Activated naive CD8-positive, alpha-beta T cell treated with anti-CD3 and anti-CD28 coated beads, Interleukin-2, amount 50 U/mL, for 24 hours (primary cell): ENCODE data around the gene MTFP1.
"Not testable (repeated sequence)": the region's sequence is repeated elsewhere in the genome, so short reads cannot be mapped to it uniquely, and the experiment has no call there.

Experiments used
- ATAC-seq: fragments of 150-1000 bp; cut with Tn5 transposase; one replicate; pipeline ENCODE4 v1.10.0; 2021
- DNase-seq: peaks from one replicate; pipeline ENCODE4 v3.0.0; 2021
- H3K27ac Mint-ChIP-seq: one replicate; pipeline ENCODE4 v1.8.0; 2021; ENCODE audit warnings: mild to moderate bottlenecking, mixed read lengths
- H3K27me3 Mint-ChIP-seq: one replicate; pipeline ENCODE4 v1.8.0; 2021; ENCODE audit warnings: mixed read lengths
- H3K36me3 Mint-ChIP-seq: one replicate; pipeline ENCODE4 v1.8.0; 2021; ENCODE audit warnings: low read depth, mixed read lengths
- H3K4me1 Mint-ChIP-seq: one replicate; pipeline ENCODE4 v1.8.0; 2021; ENCODE audit warnings: mixed read lengths
- H3K4me3 Mint-ChIP-seq: one replicate; pipeline ENCODE4 v1.8.0; 2021; ENCODE audit warnings: mild to moderate bottlenecking, moderate library complexity, mixed read lengths
- H3K9me3 Mint-ChIP-seq: one replicate; pipeline ENCODE4 v1.8.0; 2021; ENCODE audit warnings: mixed read lengths

MTFP1 gene

GRCh38 chr22:30445438-30446145 lies 20.0 kb downstream of the MTFP1 start:
- Mint-ChIP-seq H3K36me3 (peaks cover 2% of the 10 kb centered on the region), H3K27ac (no peak overlapping the region), H3K4me1 (peaks cover 24% of the 10 kb centered on the region), H3K27me3 (peaks cover 44% of the 10 kb centered on the region), H3K9me3 (no peaks in the 10 kb centered on the region), H3K4me3 (no peak overlapping the region)
- no peak for DNase-seq
- no peak for ATAC-seq

- DNase-seq (no peak), ATAC-seq (no peak)
- Mint-ChIP-seq H3K9me3 (no peaks in the 10 kb centered on the region), H3K27ac (no peak overlapping the region), H3K4me3 (no peak overlapping the region), H3K27me3 (peaks cover 34% of the 10 kb centered on the region), H3K4me1 (peaks cover 9% of the 10 kb centered on the region), H3K36me3 (no peaks in the 10 kb centered on the region)
Observed at GRCh38 chr22:30447656-30448055, 22.1 kb downstream of the MTFP1 start.

- H3K9me3 Mint-ChIP-seq, H3K4me3 Mint-ChIP-seq, H3K36me3 Mint-ChIP-seq, H3K4me1 Mint-ChIP-seq, H3K27ac Mint-ChIP-seq, ATAC-seq, DNase-seq: not testable (repeated sequence)
- H3K27me3 Mint-ChIP-seq: peaks cover 21% of the 10 kb centered on the region
Observed at GRCh38 chr22:30451488-30451887, 25.9 kb downstream of the MTFP1 start.

GRCh38 chr22:30452861-30453260 lies 27.3 kb downstream of the MTFP1 start:
- no peaks in the 10 kb centered on the region for H3K9me3 Mint-ChIP-seq
- no peak overlapping the region for H3K4me3 Mint-ChIP-seq
- no peaks in the 10 kb centered on the region for H3K36me3 Mint-ChIP-seq
- DNase-seq (no peak), ATAC-seq (no peak)
- no peak overlapping the region for H3K27ac Mint-ChIP-seq
- H3K4me1 Mint-ChIP-seq: no peaks in the 10 kb centered on the region
- peaks cover 19% of the 10 kb centered on the region for H3K27me3 Mint-ChIP-seq

GRCh38 chr22:30453731-30454510 lies 28.4 kb downstream of the MTFP1 start:
- Mint-ChIP-seq H3K4me3 (no peak overlapping the region), H3K9me3 (no peaks in the 10 kb centered on the region), H3K27me3 (peaks cover 18% of the 10 kb centered on the region), H3K4me1 (no peaks in the 10 kb centered on the region), H3K36me3 (no peaks in the 10 kb centered on the region), H3K27ac (no peak overlapping the region)
- peak; percentile 47 for ATAC-seq
- DNase-seq: no peak

- ATAC-seq (no peak), DNase-seq (no peak)
- no peak overlapping the region for H3K27ac Mint-ChIP-seq
- H3K27me3 Mint-ChIP-seq: peaks cover 23% of the 10 kb centered on the region
- H3K36me3 Mint-ChIP-seq: no peaks in the 10 kb centered on the region
- H3K4me3 Mint-ChIP-seq: no peak overlapping the region
- no peaks in the 10 kb centered on the region for H3K9me3 Mint-ChIP-seq
- H3K4me1 Mint-ChIP-seq: no peaks in the 10 kb centered on the region
Observed at GRCh38 chr22:30455075-30455840, 29.7 kb downstream of the MTFP1 start.

GRCh38 chr22:30457981-30458380 lies 32.4 kb downstream of the MTFP1 start:
- Mint-ChIP-seq H3K27ac (no peak overlapping the region), H3K36me3 (no peaks in the 10 kb centered on the region), H3K4me1 (no peaks in the 10 kb centered on the region), H3K4me3 (no peak overlapping the region), H3K27me3 (peaks cover 20% of the 10 kb centered on the region), H3K9me3 (no peaks in the 10 kb centered on the region)
- no peak for DNase-seq
- no peak for ATAC-seq

GRCh38 chr22:30459181-30460052 lies 33.8 kb downstream of the MTFP1 start:
- DNase-seq (no peak), ATAC-seq (no peak)
- peaks cover 15% of the 10 kb centered on the region for H3K27me3 Mint-ChIP-seq
- no peak overlapping the region for H3K4me3 Mint-ChIP-seq
- H3K4me1 Mint-ChIP-seq: no peaks in the 10 kb centered on the region
- no peak overlapping the region for H3K27ac Mint-ChIP-seq
- H3K9me3 Mint-ChIP-seq: no peaks in the 10 kb centered on the region
- H3K36me3 Mint-ChIP-seq: no peaks in the 10 kb centered on the region

GRCh38 chr22:30460147-30460546 lies 34.6 kb downstream of the MTFP1 start:
- Mint-ChIP-seq H3K4me1 (no peaks in the 10 kb centered on the region), H3K9me3 (no peaks in the 10 kb centered on the region), H3K27me3 (peaks cover 18% of the 10 kb centered on the region), H3K36me3 (no peaks in the 10 kb centered on the region), H3K27ac (no peak overlapping the region), H3K4me3 (no peak overlapping the region)
- DNase-seq: no peak
- ATAC-seq: no peak

- H3K4me3 Mint-ChIP-seq, H3K4me1 Mint-ChIP-seq, DNase-seq, ATAC-seq, H3K27ac Mint-ChIP-seq, H3K9me3 Mint-ChIP-seq, H3K36me3 Mint-ChIP-seq: not testable (repeated sequence)
- H3K27me3 Mint-ChIP-seq: peaks cover 21% of the 10 kb centered on the region
Observed at GRCh38 chr22:30460555-30460954, 35.0 kb downstream of the MTFP1 start.

- no peaks in the 10 kb centered on the region for H3K4me1 Mint-ChIP-seq
- no peaks in the 10 kb centered on the region for H3K9me3 Mint-ChIP-seq
- H3K27ac Mint-ChIP-seq: no peak overlapping the region
- no peak overlapping the region for H3K4me3 Mint-ChIP-seq
- no peak for ATAC-seq
- DNase-seq: no peak
- no peaks in the 10 kb centered on the region for H3K36me3 Mint-ChIP-seq
- H3K27me3 Mint-ChIP-seq: peaks cover 30% of the 10 kb centered on the region
Observed at GRCh38 chr22:30469165-30469564, 43.6 kb downstream of the MTFP1 start.

- Mint-ChIP-seq H3K27ac (no peak overlapping the region), H3K36me3 (no peaks in the 10 kb centered on the region), H3K4me3 (no peak overlapping the region), H3K4me1 (no peaks in the 10 kb centered on the region), H3K9me3 (no peaks in the 10 kb centered on the region), H3K27me3 (peaks cover 23% of the 10 kb centered on the region)
- DNase-seq (no peak), ATAC-seq (no peak)
Observed at GRCh38 chr22:30470655-30471054, 45.1 kb downstream of the MTFP1 start.

- Mint-ChIP-seq H3K4me3 (no peak within 1 kb of the TSS), H3K36me3 (no peaks in the 10 kb centered on the region), H3K27me3 (peaks cover 18% of the 10 kb centered on the region), H3K27ac (no peak within 1 kb of the TSS), H3K9me3 (no peaks in the 10 kb centered on the region), H3K4me1 (no peaks in the 10 kb centered on the region)
- ATAC-seq (no peak), DNase-seq (no peak)
Observed at GRCh38 chr22:30471616-30472318, 46.2 kb downstream of the MTFP1 start, which contains the start of gene SEC14L3. Gene SEC14L3, minus strand, starts transcription at chr22:30472017. Its CDS starts 59 bp downstream, at chr22:30471958.
